HCT116 (cell line): Measurements from ENCODE around the gene PDE6B. TPM values are rescaled to one million over a fixed set of nuclear protein-coding genes. Genes with fewer than 3 reads are reported as not detected.
A peak's percentile ranks its signal among the peaks of the same experiment; 100 is the strongest.
"Not testable (repeated sequence)": the region's sequence is repeated elsewhere in the genome, so short reads cannot be mapped to it uniquely, and the experiment has no call there.

Experiments used
- ATAC-seq: fragments of 200-7000 bp; cut with Tn5 transposase; 2 replicates; pipeline ENCODE4 v1.9.1; 2020; ENCODE audit warnings: mild to moderate bottlenecking, moderate library complexity
- BruUV-seq: library from RNA; stranded (reverse); fragments of 400-500 nt; replicated peaks from 2 replicates; lab custom pipeline; 2021; lab: Mats Ljungman, UMichigan
- CTCF ChIA-PET: fragments of 300-600 bp; sonication (Branson Sonifier 250); formaldehyde crosslinking; loops from one replicate; lab custom pipeline; 2021; ENCODE audit warnings: antibody characterized with exemption; lab: Charles Lee
- POLR2A ChIA-PET: fragments of 300-600, 350-600 bp; sonication (Branson Sonifier 250); formaldehyde crosslinking; loops from one replicate; lab custom pipeline; 2021; ENCODE audit warnings: antibody characterized with exemption; lab: Charles Lee
- RAD21 ChIA-PET, 2 experiments: fragments of 300-600 bp; sonication (Branson Sonifier 250); formaldehyde crosslinking; loops; one replicate each; lab custom pipeline; 2023; ENCODE audit warnings: low total read pairs in 2 of 2; ENCODE audit not compliant: uncharacterized antibody in 2 of 2, unreplicated experiment in 2 of 2, low non-redundant PET in 1 of 2; lab: Charles Lee
- DNase-seq: peaks from one replicate; pipeline ENCODE4 v3.0.0-alpha.2; 2010; ENCODE audit warnings: low read depth, low spot score
- H2AFZ ChIP-seq: fragments of 200-600 bp; shearing (Covaris generic), sonication (generic); 2 replicates; pipeline ENCODE4 v1.6.1; 2017; ENCODE audit warnings: low read depth, mixed run types, mixed read lengths, antibody characterized with exemption, low read length; ENCODE audit not compliant: poor library complexity, severe bottlenecking
- H3K27ac ChIP-seq: 2 replicates; pipeline ENCODE4 v1.5.1; 2012; ENCODE audit warnings: low read depth, low read length
- H3K27me3 ChIP-seq: fragments of 200-600 bp; sonication (generic); 2 replicates; pipeline ENCODE4 v1.6.1; 2016; ENCODE audit warnings: mixed run types, low read length, mixed read lengths; ENCODE audit not compliant: insufficient read depth
- H3K36me3 ChIP-seq, 2 experiments: fragments of 200-500 bp in 1 of 2; fragments of 200-600 bp in 1 of 2; sonication (Bioruptor generic) in 1 of 2; sonication (generic) in 1 of 2; 2 replicates each; pipeline versions ENCODE4 v1.5.1 to v1.6.1; 2014 to 2016; ENCODE audit warnings: low read length in 2 of 2, inconsistent platforms in 1 of 2, mixed read lengths in 1 of 2, mixed run types in 1 of 2; ENCODE audit not compliant: insufficient read depth in 2 of 2, control insufficient read depth in 1 of 2
- H3K4me1 ChIP-seq, 2 experiments: fragments of 200-600 bp in 1 of 2; sonication (generic) in 1 of 2; 2 replicates each; pipeline versions ENCODE4 v1.5.1 to v1.6.1; 2012 to 2017; ENCODE audit warnings: low read length in 2 of 2, inconsistent platforms in 1 of 2, mild to moderate bottlenecking in 1 of 2, mixed read lengths in 1 of 2, mixed run types in 1 of 2, moderate library complexity in 1 of 2; ENCODE audit not compliant: insufficient read depth in 2 of 2, control insufficient read depth in 1 of 2
- H3K4me2 ChIP-seq: fragments of 200-600 bp; sonication (generic); 2 replicates; pipeline ENCODE4 v1.6.1; 2017; ENCODE audit warnings: mixed run types, low read length, mixed read lengths
- H3K4me3 ChIP-seq, 2 experiments: fragments of 200-600 bp in 1 of 2; sonication (generic) in 1 of 2; replicated peaks in 1 of 2; 2 replicates each; pipeline ENCODE4 v1.5.1; 2011 to 2016; ENCODE audit warnings: low read length in 2 of 2, control low read depth in 1 of 2, low read depth in 1 of 2, mild to moderate bottlenecking in 1 of 2, mixed read lengths in 1 of 2, mixed run types in 1 of 2
- H3K79me2 ChIP-seq: fragments of 200-600 bp; sonication (generic); 2 replicates; pipeline ENCODE4 v1.6.1; 2017; ENCODE audit warnings: mild to moderate bottlenecking, mixed run types, low read length, moderate library complexity, mixed read lengths; ENCODE audit not compliant: insufficient read depth
- H3K9ac ChIP-seq: fragments of 200-600 bp; sonication (generic); 2 replicates; pipeline ENCODE4 v1.6.1; 2016; ENCODE audit warnings: low read length, mixed read lengths
- H3K9me2 ChIP-seq: fragments of 200-600 bp; sonication (generic), shearing (Covaris generic); 2 replicates; pipeline ENCODE4 v1.6.1; 2017; ENCODE audit warnings: mixed run types, mild to moderate bottlenecking, moderate library complexity; ENCODE audit not compliant: insufficient read depth
- H3K9me3 ChIP-seq, 2 experiments: fragments of 200-500 bp in 1 of 2; fragments of 200-600 bp in 1 of 2; sonication (Bioruptor generic) in 1 of 2; sonication (generic) in 1 of 2; 2 replicates each; pipeline ENCODE4 v1.6.1; 2014 to 2017; ENCODE audit warnings: low read length in 2 of 2, mixed read lengths in 2 of 2, inconsistent platforms in 1 of 2, low read depth in 1 of 2, mild to moderate bottlenecking in 1 of 2, mixed run types in 1 of 2, moderate library complexity in 1 of 2; ENCODE audit not compliant: control insufficient read depth in 1 of 2, insufficient read depth in 1 of 2
- H4K20me1 ChIP-seq: fragments of 200-600 bp; sonication (generic), shearing (Covaris generic); 2 replicates; pipeline ENCODE4 v1.6.1; 2017; ENCODE audit warnings: mixed run types, mild to moderate bottlenecking, moderate library complexity; ENCODE audit not compliant: insufficient read depth
- CBX3 ChIP-seq: IDR thresholded peaks from 2 replicates; pipeline ENCODE4 v1.6.1; 2012; ENCODE audit warnings: low read depth
- CEBPB ChIP-seq: IDR thresholded peaks from 2 replicates; pipeline ENCODE4 v1.6.1; 2012; ENCODE audit warnings: low read depth
- JUND ChIP-seq: IDR thresholded peaks from 2 replicates; pipeline ENCODE4 v1.6.1; 2012
- POLR2A ChIP-seq: IDR thresholded peaks from 2 replicates; pipeline ENCODE4 v1.7.0; 2011; ENCODE audit warnings: borderline replicate concordance; ENCODE audit not compliant: insufficient read depth, insufficient read length; ENCODE audit errors: extremely low read depth
- POLR2AphosphoS5 ChIP-seq: IDR thresholded peaks from 2 replicates; pipeline ENCODE4 v1.6.1; 2011; ENCODE audit warnings: mild to moderate bottlenecking, low read depth, low read length, moderate library complexity
- SP1 ChIP-seq: IDR thresholded peaks from 2 replicates; pipeline ENCODE4 v1.6.1; 2012; ENCODE audit warnings: low read depth
- SRF ChIP-seq: IDR thresholded peaks from 2 replicates; pipeline ENCODE4 v1.6.1; 2012; ENCODE audit warnings: low read depth
- TCF7L2 ChIP-seq: IDR thresholded peaks from 2 replicates; pipeline ENCODE4 v1.7.0; 2011; ENCODE audit warnings: borderline replicate concordance, inconsistent platforms; ENCODE audit not compliant: insufficient read depth, insufficient read length; ENCODE audit errors: extremely low read depth
- ZFX ChIP-seq: fragments of 450-650 bp; IDR thresholded peaks from 2 replicates; pipeline ENCODE4 v1.6.1; 2017
- intact Hi-C: fragments of 100-400 bp; cut with micrococcal nuclease; formaldehyde crosslinking; loops from 2 replicates; pipeline ENCODE4 v1.10.0; 2022
- total RNA-seq: library from RNA; stranded (reverse); gene quantifications from one replicate; pipeline ENCODE4 v1.2.1, GENCODE V29; 2021; ENCODE audit not compliant: unreplicated experiment
- TF ChIP-seq, protein P1 (sequence below): IDR thresholded peaks from 2 replicates; pipeline ENCODE4 v1.6.1; 2012
- TF ChIP-seq, protein P2 (sequence below), 3 experiments: fragments of 200-600 bp in 1 of 3; sonication (generic) in 1 of 3; IDR thresholded peaks in 2 of 3; conservative IDR thresholded peaks in 1 of 3; 2 replicates each; pipeline ENCODE4 v1.5.1; 2012 to 2017; ENCODE audit warnings: low read depth in 2 of 3, low read length in 2 of 3, antibody characterized with exemption in 1 of 3, borderline replicate concordance in 1 of 3, control low read depth in 1 of 3, mild to moderate bottlenecking in 1 of 3, mixed read lengths in 1 of 3, mixed run types in 1 of 3, moderate library complexity in 1 of 3; ENCODE audit not compliant: insufficient read depth in 1 of 3

PDE6B gene
- total RNA-seq, 1 experiment from 2014 or later, result not detected

GRCh38 chr4:689723-690122, 64.3 kb downstream of the PDE6B start:
- no TSS peak for BruUV-seq
- Histone ChIP-seq H4K20me1 (no peaks in the 10 kb centered on the region), H3K9me3 (no peaks in the 10 kb centered on the region), H3K36me3 (no peaks in the 10 kb centered on the region), H3K4me3 (peak overlapping the region; percentile 46 to 58), H3K27ac (peak overlapping the region; percentile 92), H3K27me3 (no peaks in the 10 kb centered on the region), H3K4me2 (peak overlapping the region; percentile 85), H3K4me1 (peaks cover 22 to 35% of the 10 kb centered on the region in 2 experiments), H2AFZ (no peak overlapping the region), H3K9ac (peak overlapping the region; percentile 70), H3K79me2 (peaks cover 4% of the 10 kb centered on the region; the same call in 1 of the 2 replicates), H3K9me2 (no peaks in the 10 kb centered on the region)
- DNase-seq (no peak), ATAC-seq (no peak)
- CTCF ChIA-PET, result no interaction called here
- POLR2A ChIA-PET, result no interaction called here
- intact Hi-C loops, result no loop called here
- TF ChIP-seq POLR2AphosphoS5, result no peak
- no peak for TF ChIP-seq SRF
- TF ChIP-seq JUND, result no peak
- TF ChIP-seq CBX3, result no peak
- TF ChIP-seq POLR2A, result no peak
- TF ChIP-seq, protein P1, sequence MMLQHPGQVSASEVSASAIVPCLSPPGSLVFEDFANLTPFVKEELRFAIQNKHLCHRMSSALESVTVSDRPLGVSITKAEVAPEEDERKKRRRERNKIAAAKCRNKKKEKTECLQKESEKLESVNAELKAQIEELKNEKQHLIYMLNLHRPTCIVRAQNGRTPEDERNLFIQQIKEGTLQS, result no peak
- no peak for TF ChIP-seq SP1
- TF ChIP-seq TCF7L2, result no peak
- RAD21 ChIA-PET, result no interaction called here

GRCh38 chr4:692771-693554, 67.6 kb downstream of the PDE6B start:
- H3K36me3 ChIP-seq, result no peaks in the 10 kb centered on the region
- ChIA-PET POLR2A (no interaction called here), RAD21 (no interaction called here), CTCF (interaction anchor here (1.3 kb wide), 1 partner anchor 9 kb away, joined by 4 read pairs; no protein-coding TSS in a partner anchor)
- no peak overlapping the region for H3K27ac ChIP-seq
- no peak overlapping the region for H3K9ac ChIP-seq
- no peaks in the 10 kb centered on the region for H3K9me2 ChIP-seq
- intact Hi-C loops, result no loop called here
- TF ChIP-seq, protein P2, sequence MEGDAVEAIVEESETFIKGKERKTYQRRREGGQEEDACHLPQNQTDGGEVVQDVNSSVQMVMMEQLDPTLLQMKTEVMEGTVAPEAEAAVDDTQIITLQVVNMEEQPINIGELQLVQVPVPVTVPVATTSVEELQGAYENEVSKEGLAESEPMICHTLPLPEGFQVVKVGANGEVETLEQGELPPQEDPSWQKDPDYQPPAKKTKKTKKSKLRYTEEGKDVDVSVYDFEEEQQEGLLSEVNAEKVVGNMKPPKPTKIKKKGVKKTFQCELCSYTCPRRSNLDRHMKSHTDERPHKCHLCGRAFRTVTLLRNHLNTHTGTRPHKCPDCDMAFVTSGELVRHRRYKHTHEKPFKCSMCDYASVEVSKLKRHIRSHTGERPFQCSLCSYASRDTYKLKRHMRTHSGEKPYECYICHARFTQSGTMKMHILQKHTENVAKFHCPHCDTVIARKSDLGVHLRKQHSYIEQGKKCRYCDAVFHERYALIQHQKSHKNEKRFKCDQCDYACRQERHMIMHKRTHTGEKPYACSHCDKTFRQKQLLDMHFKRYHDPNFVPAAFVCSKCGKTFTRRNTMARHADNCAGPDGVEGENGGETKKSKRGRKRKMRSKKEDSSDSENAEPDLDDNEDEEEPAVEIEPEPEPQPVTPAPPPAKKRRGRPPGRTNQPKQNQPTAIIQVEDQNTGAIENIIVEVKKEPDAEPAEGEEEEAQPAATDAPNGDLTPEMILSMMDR (IDR thresholded peaks at IDR 0.05 in 2 of 3, conservative IDR thresholded peaks at IDR 0.05 in 1 of 3; ENCODE audit: borderline replicate concordance in 1 of 3, insufficient read depth in 1 of 3, low read depth in 2 of 3, low read length in 2 of 3), result no peak
- TF ChIP-seq SRF (no peak), ZFX (no peak), CEBPB (no peak), SP1 (no peak)
- no peak overlapping the region for H3K4me3 ChIP-seq
- H3K27me3 ChIP-seq, result no peaks in the 10 kb centered on the region
- H3K79me2 ChIP-seq, result peaks cover 3% of the 10 kb centered on the region; the same call in 1 of the 2 replicates
- no TSS peak for BruUV-seq
- no peaks in the 10 kb centered on the region for H3K9me3 ChIP-seq
- ATAC-seq (no peak), DNase-seq (no peak)
- no peak overlapping the region for H2AFZ ChIP-seq
- no peak overlapping the region for H3K4me2 ChIP-seq
- no peaks in the 10 kb centered on the region for H4K20me1 ChIP-seq
- peaks cover 10 to 19% of the 10 kb centered on the region in 2 experiments for H3K4me1 ChIP-seq

- ATAC-seq, H4K20me1 ChIP-seq, H2AFZ ChIP-seq, H3K4me2 ChIP-seq, H3K4me3 ChIP-seq, H3K9ac ChIP-seq, H3K9me3 ChIP-seq, H3K36me3 ChIP-seq, H3K4me1 ChIP-seq, H3K27me3 ChIP-seq, POLR2A ChIA-PET, intact Hi-C loops, CTCF ChIA-PET, DNase-seq, H3K27ac ChIP-seq, H3K79me2 ChIP-seq, RAD21 ChIA-PET, H3K9me2 ChIP-seq, BruUV-seq: not testable (repeated sequence)
Observed at GRCh38 chr4:694341-694940, 69.1 kb downstream of the PDE6B start.
